Activated CD8-positive, alpha-beta memory T cell treated with anti-CD3 and anti-CD28 coated beads for 36 hours (primary cell): Measurements from ENCODE around the gene GAB2. TPM values are rescaled to one million over a fixed set of nuclear protein-coding genes. Genes with fewer than 3 reads are reported as not detected.
"Not testable (repeated sequence)": the region's sequence is repeated elsewhere in the genome, so short reads cannot be mapped to it uniquely, and the experiment has no call there.

Source experiments
- CTCF ChIA-PET: fragments of 350-600 bp; sonication (Branson Sonifier 250); formaldehyde crosslinking; loops from one replicate; lab custom pipeline; 2021; ENCODE audit warnings: antibody characterized with exemption; lab: Charles Lee
- POLR2A ChIA-PET: fragments of 350-600 bp; sonication (Branson Sonifier 250); formaldehyde crosslinking; loops from one replicate; lab custom pipeline; 2021; ENCODE audit warnings: antibody characterized with exemption; lab: Charles Lee
- total RNA-seq, 2 experiments: library from RNA; stranded (reverse); gene quantifications; one replicate each; pipeline ENCODE4 v1.2.3, GENCODE V29; 2021

GAB2 gene
- total RNA-seq, 2 experiments from 2014 or later = 2.6 to 2.9 TPM

- ChIA-PET CTCF (no interaction called here), POLR2A (no interaction called here)
Measured at GRCh38 chr11:78380615-78381051, 37.0 kb downstream of the GAB2 start.

DNA sequence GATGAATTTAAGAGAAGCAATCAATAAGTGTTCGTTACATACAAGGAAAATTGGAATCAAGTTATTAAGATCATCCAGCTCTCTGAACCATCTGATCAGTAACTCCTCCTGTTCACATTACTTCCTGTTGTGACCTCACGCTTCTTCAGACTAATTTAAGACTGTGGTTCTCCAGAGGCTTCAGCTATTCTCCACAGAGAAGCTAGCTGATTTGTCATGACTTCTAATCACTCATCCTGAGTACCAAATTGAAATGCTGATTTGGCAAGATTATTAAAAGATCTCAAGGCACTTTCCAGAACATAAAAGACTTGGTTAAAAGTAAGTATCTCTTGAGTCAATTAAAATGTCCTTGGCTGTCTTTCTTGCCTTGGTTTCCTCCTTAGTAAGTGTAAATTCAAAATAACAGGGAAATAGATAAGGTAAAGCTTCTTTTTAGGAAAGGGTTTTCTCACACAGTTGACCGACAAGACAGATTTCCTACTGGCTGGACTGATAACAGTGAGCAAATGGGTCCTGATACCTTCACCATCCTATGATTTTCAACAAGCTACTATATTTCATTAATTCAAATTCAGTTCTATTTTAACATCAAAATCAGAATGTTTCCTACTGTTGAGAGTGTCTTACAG, 38.5 kb downstream of the GAB2 start:
- POLR2A ChIA-PET = interaction anchor here (0.5 kb wide), 1 partner anchor 10 kb away, joined by 6 read pairs; no protein-coding TSS in a partner anchor
- CTCF ChIA-PET = no interaction called here

GRCh38 chr11:78377625-78378418, 39.8 kb downstream of the GAB2 start:
- ChIA-PET POLR2A (no interaction called here), CTCF (no interaction called here)

GRCh38 chr11:78376858-78377257, 40.8 kb downstream of the GAB2 start:
- CTCF ChIA-PET = no interaction called here
- POLR2A ChIA-PET = no interaction called here

GRCh38 chr11:78374917-78375316, 42.7 kb downstream of the GAB2 start:
- ChIA-PET CTCF (no interaction called here), POLR2A (no interaction called here)

GRCh38 chr11:78373689-78374088, 43.9 kb downstream of the GAB2 start:
- CTCF ChIA-PET = interaction anchor here (0.7 kb wide), 1 partner anchor 221 kb away, joined by 4 read pairs; no protein-coding TSS in a partner anchor

DNA sequence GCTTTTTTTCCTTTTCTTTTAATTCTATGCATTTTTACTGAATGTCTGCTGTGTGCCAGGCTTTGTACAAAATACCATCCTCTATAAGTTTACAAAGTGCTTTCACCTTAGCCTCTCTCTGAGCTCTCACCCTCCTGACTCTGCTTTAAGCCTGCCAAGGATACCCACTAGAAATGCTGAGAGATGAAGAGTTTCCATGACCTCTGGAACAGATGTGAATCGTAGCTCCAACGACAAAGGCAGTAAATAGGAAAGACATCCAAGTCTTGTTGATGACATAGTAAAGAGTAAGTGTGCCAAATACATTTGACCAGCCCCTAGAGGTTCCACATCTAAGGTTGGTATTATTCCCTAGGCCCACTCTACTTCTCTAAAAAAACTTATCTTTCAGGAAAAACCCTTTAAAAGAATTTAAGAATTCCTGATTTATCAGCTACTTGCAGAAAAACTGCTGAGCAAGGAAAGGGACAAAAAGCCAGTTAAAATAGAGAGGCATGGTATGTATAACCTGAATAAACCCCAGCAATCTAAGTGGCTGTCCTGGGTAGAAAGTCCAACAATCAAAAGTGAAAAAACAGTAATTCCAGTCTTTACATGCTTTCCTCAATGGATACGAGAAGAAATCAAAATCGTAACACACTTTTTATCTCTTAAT, 45.4 kb downstream of the GAB2 start:
- POLR2A ChIA-PET = no interaction called here
- CTCF ChIA-PET = no interaction called here

More at GRCh38 chr11:78373689-78374088, 43.9 kb downstream of the GAB2 start:
- POLR2A ChIA-PET = no interaction called here

- POLR2A ChIA-PET = no interaction called here
Measured at GRCh38 chr11:78371221-78371891, 46.3 kb downstream of the GAB2 start.

GRCh38 chr11:78370406-78371172, 47.0 kb downstream of the GAB2 start:
- POLR2A ChIA-PET = no interaction called here
- CTCF ChIA-PET = no interaction called here

More at GRCh38 chr11:78371221-78371891, 46.3 kb downstream of the GAB2 start:
- CTCF ChIA-PET = no interaction called here

GRCh38 chr11:78365381-78365792, 52.2 kb downstream of the GAB2 start:
- ChIA-PET CTCF (no interaction called here), POLR2A (no interaction called here)

DNA sequence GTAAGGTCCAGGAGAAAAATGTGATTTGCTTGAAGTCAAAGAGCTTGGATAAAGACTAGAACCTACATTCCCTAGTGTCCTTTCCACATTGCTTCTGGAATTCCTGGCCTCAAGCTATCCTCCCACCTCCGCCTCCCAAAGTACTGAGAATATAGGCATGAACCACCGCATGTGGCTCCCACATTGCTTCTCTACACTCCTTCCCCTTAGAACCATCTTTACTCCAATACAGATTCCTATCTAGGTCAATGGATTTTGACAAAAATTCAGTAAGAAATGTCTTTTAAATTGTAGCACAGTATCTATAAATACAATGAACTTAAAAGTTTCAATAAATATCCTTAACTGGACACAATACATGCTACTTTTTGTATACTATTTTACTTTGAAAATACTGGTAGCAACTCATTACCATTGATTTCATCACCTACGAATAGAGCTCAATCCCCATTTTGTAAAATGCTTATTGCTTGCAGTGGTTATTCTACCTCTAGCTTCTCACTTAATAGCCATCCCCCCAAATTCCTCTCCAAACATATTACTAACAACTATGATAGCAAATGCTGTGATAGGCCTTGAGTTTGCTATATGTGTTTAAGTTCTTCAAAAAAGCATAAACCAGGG, 53.4 kb downstream of the GAB2 start:
- CTCF ChIA-PET = no interaction called here

DNA sequence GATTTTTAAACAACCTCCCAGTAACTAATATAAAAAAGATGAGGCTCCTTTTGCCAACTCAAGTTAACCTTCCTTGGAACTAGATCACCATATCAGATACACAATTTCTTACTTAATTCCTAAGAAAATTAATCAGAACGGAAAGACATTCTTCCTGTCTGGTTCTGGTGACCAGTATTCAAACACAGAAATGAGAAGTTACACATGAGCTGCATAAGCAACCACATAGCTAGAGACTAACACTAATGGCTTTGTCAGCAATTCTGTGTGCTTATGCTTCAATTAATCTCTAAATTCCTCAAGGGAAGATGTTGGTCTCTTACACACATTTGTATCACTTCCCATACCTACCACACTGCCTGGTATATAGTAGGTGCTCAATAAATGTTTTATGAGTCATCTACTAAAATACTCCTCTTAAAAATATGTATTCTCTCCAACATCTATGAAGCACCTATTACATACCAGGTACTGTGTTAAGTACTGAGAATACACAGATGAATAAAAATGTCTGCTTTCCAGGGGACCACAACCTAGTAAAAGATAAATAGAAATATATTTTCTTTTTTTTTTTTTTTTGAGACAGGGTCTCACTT, 54.5 kb downstream of the GAB2 start:
- CTCF ChIA-PET = no interaction called here
- POLR2A ChIA-PET = no interaction called here

More for the DNA sequence above, 53.4 kb downstream of the GAB2 start:
- POLR2A ChIA-PET = no interaction called here

GRCh38 chr11:78361228-78361627, 56.4 kb downstream of the GAB2 start:
- ChIA-PET POLR2A (no interaction called here), CTCF (no interaction called here)

DNA sequence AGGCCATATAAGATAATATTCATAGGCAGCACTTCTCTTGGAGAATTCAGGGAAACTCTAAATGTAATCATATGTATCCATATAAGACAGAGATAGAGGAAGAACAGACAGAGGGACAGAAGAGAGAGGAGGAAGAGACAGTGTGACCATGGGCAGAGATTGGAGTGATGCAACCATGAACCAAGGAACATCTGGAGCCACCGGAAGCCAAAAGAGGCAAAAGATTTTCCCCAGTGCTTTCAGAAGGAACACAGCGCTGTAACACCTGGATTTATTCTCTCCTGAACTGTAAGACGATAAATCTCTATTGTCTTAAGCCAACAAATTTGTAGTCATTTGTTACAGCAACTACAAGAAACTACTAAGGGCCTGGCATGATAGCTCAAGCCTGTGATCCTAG, 57.7 kb downstream of the GAB2 start:
- ChIA-PET CTCF (no interaction called here), POLR2A (no interaction called here)

DNA sequence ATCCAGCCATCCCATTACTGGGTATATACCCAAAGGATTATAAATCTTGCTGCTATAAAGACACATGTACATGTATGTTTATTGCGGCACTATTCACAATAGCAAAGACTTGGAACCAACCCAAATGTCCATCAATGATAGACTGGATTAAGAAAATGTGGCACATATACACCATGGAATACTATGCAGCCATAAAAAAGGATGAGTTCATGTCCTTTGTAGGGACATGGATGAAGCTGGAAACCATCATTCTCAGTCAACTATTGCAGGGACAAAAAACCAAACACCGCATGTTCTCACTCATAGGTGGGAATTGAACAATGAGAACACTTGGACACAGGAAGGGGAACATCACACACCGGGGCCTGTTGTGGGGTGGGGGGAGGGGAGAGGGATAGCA, 59.7 kb downstream of the GAB2 start:
- POLR2A ChIA-PET, CTCF ChIA-PET: not testable (repeated sequence)

GRCh38 chr11:78357425-78357824, 60.2 kb downstream of the GAB2 start:
- CTCF ChIA-PET, POLR2A ChIA-PET: not testable (repeated sequence)

DNA sequence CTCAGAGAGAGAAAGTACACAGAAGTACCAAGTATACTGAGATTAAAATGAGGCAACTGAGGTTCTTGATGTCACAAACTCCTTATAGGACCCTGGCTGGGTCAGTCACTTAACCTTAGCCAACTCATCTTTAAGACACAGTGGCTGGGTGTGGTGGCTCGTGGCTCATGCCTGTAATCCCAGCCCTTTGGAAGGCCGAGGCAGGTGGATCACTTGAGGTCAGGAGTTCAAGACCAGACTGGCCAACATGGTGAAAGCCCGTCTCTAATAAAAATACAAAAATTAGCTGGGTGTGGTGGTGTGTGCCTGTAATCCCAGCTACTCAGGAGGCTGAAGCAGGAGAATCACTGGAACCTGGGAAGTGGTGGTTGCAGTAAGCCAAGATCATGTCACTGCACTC, 61.9 kb downstream of the GAB2 start:
- POLR2A ChIA-PET = not testable (repeated sequence)
- CTCF ChIA-PET = interaction anchor here (1.0 kb wide), 1 partner anchor 10 kb away, joined by 3 read pairs; no protein-coding TSS in a partner anchor

GRCh38 chr11:78355309-78355705, 62.3 kb downstream of the GAB2 start:
- ChIA-PET POLR2A (no interaction called here), CTCF (interaction anchor here (1.0 kb wide), 1 partner anchor 10 kb away, joined by 3 read pairs; no protein-coding TSS in a partner anchor)
